ENCODE measurements around the gene UGT2B17. TPM values are rescaled to one million over a fixed set of nuclear protein-coding genes. Genes with fewer than 3 reads are reported as not detected.

Gene UGT2B17
- polyA plus RNA-seq, 2 of the 4 experiments (the other 2 are of a cell fraction) = 0.04 TPM; not detected in 1

- no peak for TF ChIP-seq ELK1 (IDR thresholded peaks at IDR 0.05; ENCODE audit: low read depth, low read length)
- TF ChIP-seq SMC3 (IDR thresholded peaks at IDR 0.05) = no peak
- no peak for TF ChIP-seq RARB (CRISPR knock-in tag; IDR thresholded peaks at IDR 0.05)
- no peak for TF ChIP-seq TFCP2L1 (CRISPR knock-in tag; IDR thresholded peaks at IDR 0.05)
- TF ChIP-seq KDM5A (IDR thresholded peaks at IDR 0.05) = no peak
- no peak for TF ChIP-seq RCOR1 (IDR thresholded peaks at IDR 0.05; ENCODE audit: low read depth, low read length)
Observed at GRCh38 chr4:68499021-68499420, 77.1 kb downstream of the UGT2B17 start (continued).

- CTCF ChIA-PET = interaction anchor here (0.7 to 1.5 kb wide), 6 partner anchors 9 to 680 kb away, joined by 3 to 6 read pairs (median 4); no protein-coding TSS in a partner anchor
- FAIRE-seq (no peak), DNase-seq (ENCODE audit: low read depth in 1 of 2, low spot score in 1 of 2) (peak; percentile 2 to 80), ATAC-seq (peak; percentile 74 to 83; a peak in 4 of 6 replicates)
- peak overlapping the region; percentile 52 to 54; a peak in 5 of 6 replicates for H3K27ac ChIP-seq
- WGBS (ENCODE audit: missing lambda C conversion rate) = 11% methylated on average over 5 of the region's 5 CpGs
- TF ChIP-seq JUNB (IDR thresholded peaks at IDR 0.05) (no peak), POLR2A (IDR thresholded peaks at IDR 0.05; ENCODE audit: low read length) (no peak), SMC3 (IDR thresholded peaks at IDR 0.05) (peak; percentile 92), MYC (IDR thresholded peaks at IDR 0.05; ENCODE audit: borderline replicate concordance, low read length) (no peak), PBX3 (IDR thresholded peaks at IDR 0.05) (no peak), CTCF (IDR thresholded peaks at IDR 0.05) (peak; percentile 78), HOXB13 (CRISPR knock-in tag; IDR thresholded peaks at IDR 0.05; ENCODE audit: low read depth) (no peak), JUN (IDR thresholded peaks at IDR 0.05) (no peak), EP300 (IDR thresholded peaks at IDR 0.05) (no peak), ZNF302 (CRISPR knock-in tag; IDR thresholded peaks at IDR 0.05) (no peak), POLR2AphosphoS2 (conservative IDR thresholded peaks at IDR 0.05; ENCODE audit: low read length) (no peak), RAD21 (conservative IDR thresholded peaks at IDR 0.05 in 1 of 2, IDR thresholded peaks at IDR 0.05 in 1 of 2) (peak; percentile 92 to 95), REST (IDR thresholded peaks at IDR 0.05) (no peak), NPAS2 (CRISPR knock-in tag; IDR thresholded peaks at IDR 0.05; ENCODE audit: borderline replicate concordance) (no peak), BCL3 (IDR thresholded peaks at IDR 0.05) (no peak), E2F6 (IDR thresholded peaks at IDR 0.05; ENCODE audit: borderline replicate concordance, low read depth) (no peak), FOXS1 (CRISPR knock-in tag; IDR thresholded peaks at IDR 0.05) (no peak)
- H3K9me3 ChIP-seq = peaks cover 6% of the 10 kb centered on the region; the same call in 1 of the 3 replicates
- POLR2A ChIA-PET = interaction anchor here (0.8 kb wide), 1 partner anchor 672 kb away, joined by 4 read pairs; no protein-coding TSS in a partner anchor
- peak overlapping the region; percentile 34 for H3K4me2 ChIP-seq
- H3K4me3 ChIP-seq = no peak overlapping the region
- peaks cover 8% of the 10 kb centered on the region; the same call in 1 of the 3 replicates for H3K4me1 ChIP-seq
Observed at GRCh38 chr4:68498413-68499007, 77.6 kb downstream of the UGT2B17 start.
